ENCODE results near the gene SRCAP. TPM values are rescaled to one million over a fixed set of nuclear protein-coding genes. Genes with fewer than 3 reads are reported as not detected.

The SRCAP gene
- total RNA-seq, 4 donors from 2014 or later, result 10.7 to 39.6 (median 26.1) TPM

DNA sequence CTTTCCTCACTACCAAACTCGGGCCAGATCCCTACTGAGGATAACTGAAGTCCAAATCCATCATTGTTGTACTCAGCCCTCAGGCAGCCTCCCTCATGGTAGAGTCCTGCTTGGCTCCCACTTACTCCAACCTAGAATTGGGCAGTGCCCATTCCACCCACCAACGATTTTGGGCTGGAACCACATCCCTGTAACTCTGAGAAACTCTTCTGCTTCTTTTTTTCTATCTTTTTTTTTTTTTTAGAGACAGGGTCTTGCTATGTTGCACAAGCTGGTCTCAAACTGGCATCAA is 47.0 kb upstream of the SRCAP start:
- H3K36me3 ChIP-seq, result peaks cover 16 to 48% (median 31%) of the 10 kb centered on the region in 3 donors
- peaks cover 13 to 40% (median 21%) of the 10 kb centered on the region in 3 donors for H3K4me1 ChIP-seq
- H3K4me3 ChIP-seq, result peak overlapping the region; percentile 43 to 98 (median 88)
- H3K9me3 ChIP-seq, result no peaks in the 10 kb centered on the region
- TF ChIP-seq, protein P1, sequence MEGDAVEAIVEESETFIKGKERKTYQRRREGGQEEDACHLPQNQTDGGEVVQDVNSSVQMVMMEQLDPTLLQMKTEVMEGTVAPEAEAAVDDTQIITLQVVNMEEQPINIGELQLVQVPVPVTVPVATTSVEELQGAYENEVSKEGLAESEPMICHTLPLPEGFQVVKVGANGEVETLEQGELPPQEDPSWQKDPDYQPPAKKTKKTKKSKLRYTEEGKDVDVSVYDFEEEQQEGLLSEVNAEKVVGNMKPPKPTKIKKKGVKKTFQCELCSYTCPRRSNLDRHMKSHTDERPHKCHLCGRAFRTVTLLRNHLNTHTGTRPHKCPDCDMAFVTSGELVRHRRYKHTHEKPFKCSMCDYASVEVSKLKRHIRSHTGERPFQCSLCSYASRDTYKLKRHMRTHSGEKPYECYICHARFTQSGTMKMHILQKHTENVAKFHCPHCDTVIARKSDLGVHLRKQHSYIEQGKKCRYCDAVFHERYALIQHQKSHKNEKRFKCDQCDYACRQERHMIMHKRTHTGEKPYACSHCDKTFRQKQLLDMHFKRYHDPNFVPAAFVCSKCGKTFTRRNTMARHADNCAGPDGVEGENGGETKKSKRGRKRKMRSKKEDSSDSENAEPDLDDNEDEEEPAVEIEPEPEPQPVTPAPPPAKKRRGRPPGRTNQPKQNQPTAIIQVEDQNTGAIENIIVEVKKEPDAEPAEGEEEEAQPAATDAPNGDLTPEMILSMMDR (IDR thresholded peaks at IDR 0.05), result no peak
- TF ChIP-seq POLR2A (IDR thresholded peaks at IDR 0.05), result no peak
- intact Hi-C loops (cut with DNase I), result no loop called here
- peak overlapping the region; percentile 83 to 99 (median 98) for H3K27ac ChIP-seq
- H3K27me3 ChIP-seq, result no peaks in the 10 kb centered on the region
- 4 to 6% methylated on average over 2 of the region's 2 CpGs for WGBS, 2 donors
- no peak for DNase-seq

DNA sequence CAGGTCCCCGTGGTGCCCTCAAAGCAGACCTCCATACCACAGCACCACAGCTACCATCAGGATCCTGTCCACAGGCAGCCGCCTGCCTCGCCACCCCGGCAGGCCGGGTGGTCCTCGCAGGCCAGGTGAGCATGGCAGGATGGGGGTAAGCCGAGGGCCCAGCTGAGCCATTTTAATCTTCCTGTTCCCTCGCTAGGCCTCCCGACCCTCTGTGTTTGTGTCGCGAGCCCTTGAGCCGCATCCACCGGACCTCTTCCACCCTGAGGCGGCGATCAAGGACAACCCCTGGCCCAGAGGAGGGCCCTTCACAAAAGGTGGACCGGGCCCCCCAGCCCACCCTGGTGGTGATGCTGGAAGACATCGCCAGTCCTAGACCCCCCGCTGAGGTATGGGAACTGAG is 46.3 kb upstream of the SRCAP start:
- H3K27me3 ChIP-seq, result no peaks in the 10 kb centered on the region
- H3K36me3 ChIP-seq, result peaks cover 16 to 49% (median 31%) of the 10 kb centered on the region in 3 donors
- no peaks in the 10 kb centered on the region for H3K9me3 ChIP-seq
- intact Hi-C loops (cut with DNase I), result no loop called here
- no peak for DNase-seq
- TF ChIP-seq POLR2A (IDR thresholded peaks at IDR 0.05), result no peak
- TF ChIP-seq, protein P1 (IDR thresholded peaks at IDR 0.05), result no peak
- peak overlapping the region in 2 of 4 donors; percentile 97 to 99 for H3K27ac ChIP-seq
- WGBS, 2 donors, result 78 to 86% methylated on average over 3 to 6 of the region's 18 CpGs
- peaks cover 20 to 47% (median 27%) of the 10 kb centered on the region in 3 donors for H3K4me1 ChIP-seq
- no peak overlapping the region for H3K4me3 ChIP-seq

DNA sequence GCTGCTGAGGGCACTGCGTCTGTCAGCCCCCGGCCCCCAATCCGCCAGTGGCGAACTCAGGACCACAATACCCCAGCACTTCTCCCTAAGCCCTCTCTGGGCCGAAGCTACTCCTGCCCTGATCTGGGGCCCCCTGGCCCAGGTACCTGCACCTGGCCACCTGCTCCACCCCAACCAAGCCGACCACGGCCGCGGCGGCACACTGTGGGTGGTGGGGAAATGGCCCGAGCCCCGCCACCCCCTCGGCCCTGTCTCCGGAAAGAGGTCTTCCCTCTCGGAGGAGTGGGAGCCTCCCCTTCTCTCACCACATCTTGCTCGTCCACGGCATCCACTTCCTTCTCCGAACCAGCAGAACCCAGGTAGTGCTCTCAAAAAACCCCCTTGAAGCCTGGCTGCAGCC is 44.1 kb upstream of the SRCAP start:
- Histone ChIP-seq H3K27ac (no peak overlapping the region), H3K4me3 (no peak overlapping the region), H3K9me3 (no peaks in the 10 kb centered on the region), H3K27me3 (no peaks in the 10 kb centered on the region), H3K36me3 (peaks cover 16 to 49% (median 31%) of the 10 kb centered on the region in 3 donors), H3K4me1 (peaks cover 20 to 42% (median 24%) of the 10 kb centered on the region in 3 donors)
- 100% methylated on average over 2 of the region's 18 CpGs; no CpG with 5 or more reads in 1 of the 2 donors for WGBS, 2 donors
- TF ChIP-seq, protein P1 (IDR thresholded peaks at IDR 0.05), result no peak
- TF ChIP-seq POLR2A (IDR thresholded peaks at IDR 0.05), result no peak
- intact Hi-C loops (cut with DNase I), result no loop called here
- no peak for DNase-seq

DNA sequence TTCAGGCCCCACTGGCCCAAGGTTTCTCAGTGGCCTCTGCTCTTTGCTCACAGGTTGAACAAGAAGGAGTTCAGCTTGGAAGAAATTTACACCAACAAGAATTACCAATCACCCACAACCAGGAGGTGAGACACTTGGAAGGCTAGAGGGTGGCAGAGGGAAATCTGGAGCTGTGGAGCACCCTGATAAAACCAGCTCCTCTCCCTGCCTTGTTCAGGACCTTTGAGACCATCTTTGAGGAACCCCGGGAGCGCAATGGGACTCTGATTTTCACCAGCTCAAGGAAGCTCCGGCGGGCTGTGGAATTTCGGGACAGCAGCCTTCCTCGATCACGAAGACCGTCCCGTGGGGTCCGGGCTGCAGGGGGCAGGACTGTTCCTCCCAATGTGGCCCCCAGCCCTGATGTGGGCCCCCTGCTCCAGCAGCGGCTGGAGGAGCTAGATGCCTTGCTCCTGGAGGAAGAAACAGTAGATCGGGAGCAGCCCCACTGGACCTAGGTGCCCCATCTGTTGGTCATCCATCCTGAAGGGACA is 43.1 kb upstream of the SRCAP start:
- H3K27ac ChIP-seq, result no peak overlapping the region
- no peak overlapping the region for H3K4me3 ChIP-seq
- no peak for DNase-seq
- peaks cover 27 to 49% (median 30%) of the 10 kb centered on the region in 3 donors for H3K4me1 ChIP-seq
- TF ChIP-seq POLR2A (IDR thresholded peaks at IDR 0.05), result no peak
- TF ChIP-seq, protein P1 (IDR thresholded peaks at IDR 0.05), result no peak
- WGBS, 2 donors, result 90% methylated on average over 2 of the region's 12 CpGs
- intact Hi-C loops (cut with DNase I), result no loop called here
- H3K36me3 ChIP-seq, result peaks cover 16 to 52% (median 31%) of the 10 kb centered on the region in 3 donors
- no peaks in the 10 kb centered on the region for H3K27me3 ChIP-seq
- H3K9me3 ChIP-seq, result no peaks in the 10 kb centered on the region

DNA sequence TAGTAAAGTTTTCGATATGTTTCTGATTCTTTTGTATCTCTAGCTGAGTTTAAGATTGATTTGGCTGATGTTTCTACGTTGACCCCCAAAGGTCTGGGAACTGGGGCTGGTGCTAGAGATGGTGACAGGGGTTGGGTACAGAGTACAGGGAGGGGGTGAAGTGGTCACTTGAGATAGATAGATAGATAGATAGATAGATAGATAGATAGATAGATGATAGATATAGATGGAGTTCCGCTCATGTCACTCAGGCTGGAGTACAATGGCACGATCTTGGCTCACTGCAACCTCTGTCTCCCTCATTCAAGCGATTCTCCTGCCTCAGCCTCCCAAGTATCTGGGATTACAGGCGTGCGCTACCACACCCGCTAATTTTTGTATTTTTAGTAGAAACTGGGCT is 42.6 kb upstream of the SRCAP start:
- 88 to 93% methylated on average over 7 to 8 of the region's 8 CpGs for WGBS, 2 donors
- Histone ChIP-seq H3K27me3 (no peaks in the 10 kb centered on the region), H3K9me3 (no peaks in the 10 kb centered on the region), H3K36me3 (peaks cover 16 to 57% (median 31%) of the 10 kb centered on the region in 3 donors), H3K27ac (peak overlapping the region; percentile 83 to 100 (median 99)), H3K4me1 (peaks cover 32 to 52% (median 36%) of the 10 kb centered on the region in 3 donors), H3K4me3 (no peak overlapping the region)
- intact Hi-C loops (cut with DNase I), result no loop called here
- no peak for TF ChIP-seq POLR2A (IDR thresholded peaks at IDR 0.05)
- TF ChIP-seq, protein P1 (IDR thresholded peaks at IDR 0.05), result no peak
- no peak for DNase-seq
